Small intestine (tissue), 7 donors: Measurements from ENCODE around the gene ADAMTS18. TPM values are rescaled to one million over a fixed set of nuclear protein-coding genes. Genes with fewer than 3 reads are reported as not detected.

Experiments
- DNase-seq, 2 donors: peaks; one replicate each; pipeline versions ENCODE4 v3.0.0 to v3.0.0-alpha.2; 2013
- FAIRE-seq: peaks from 2 replicates; lab custom pipeline; 2012; peaks lifted over from hg19 to GRCh38; lab: Jason Lieb, UNC
- H3K27ac ChIP-seq, 3 donors: one replicate each; pipeline ENCODE4 v1.5.1; 2013; ENCODE audit warnings: low read length in 2 of 3, mild to moderate bottlenecking in 2 of 3, control low read depth in 1 of 3, inconsistent platforms in 1 of 3, low read depth in 1 of 3, moderate library complexity in 1 of 3
- H3K27me3 ChIP-seq, 3 donors: one replicate each; pipeline ENCODE4 v1.6.1; 2013; ENCODE audit warnings: low read length in 3 of 3, inconsistent platforms in 1 of 3; ENCODE audit not compliant: control insufficient read depth in 3 of 3, insufficient read depth in 3 of 3
- H3K36me3 ChIP-seq, 3 donors: one replicate each; pipeline ENCODE4 v1.6.1; 2013; ENCODE audit warnings: low read length in 3 of 3, inconsistent platforms in 1 of 3, low read depth in 1 of 3, mild to moderate bottlenecking in 1 of 3, moderate library complexity in 1 of 3; ENCODE audit not compliant: control insufficient read depth in 3 of 3, insufficient read depth in 2 of 3
- H3K4me1 ChIP-seq, 3 donors: one replicate each; pipeline ENCODE4 v1.6.1; 2013; ENCODE audit warnings: low read length in 2 of 3, inconsistent platforms in 1 of 3, low read depth in 1 of 3, mild to moderate bottlenecking in 1 of 3, moderate library complexity in 1 of 3; ENCODE audit not compliant: control insufficient read depth in 3 of 3, insufficient read depth in 2 of 3
- H3K4me3 ChIP-seq, 3 donors: one replicate each; pipeline ENCODE4 v1.5.1; 2013; ENCODE audit warnings: low read length in 3 of 3, control low read depth in 1 of 3, inconsistent platforms in 1 of 3, low read depth in 1 of 3, mild to moderate bottlenecking in 1 of 3, moderate library complexity in 1 of 3
- H3K9me3 ChIP-seq, 2 donors: one replicate each; pipeline ENCODE4 v1.6.1; 2013; ENCODE audit warnings: low read depth in 1 of 2, low read length in 1 of 2; ENCODE audit not compliant: control insufficient read depth in 2 of 2, insufficient read depth in 1 of 2
- WGBS, 3 donors: extraction: QIAGEN DNeasy Blood & Tissue Kit; methylation state at CpG; one replicate each; pipeline ENCODE4 v1.1.7; 2013; 5-methylcytosine and 5-hydroxymethylcytosine counted together
- polyA plus RNA-seq, 4 donors: library from polyadenylated mRNA; stranded (reverse) in 3 of 4; unstranded in 1 of 4; fragments of 200-250 nt in 3 of 4; fragments of 120-200 nt in 1 of 4; gene quantifications; one replicate each; pipeline versions ENCODE4 v1.2.1 to v1.2.3, GENCODE V29; 2013
- donor health status: healthy with polysubstance abuse.
- donor health status: control.
- donor health status: control.
- donor health status: Bipolar disorder and iron deficiency.
- donor health status: healthy.

The ADAMTS18 gene
- polyA plus RNA-seq, 4 donors: 0.03 to 2.2 TPM; not detected in 2

DNA sequence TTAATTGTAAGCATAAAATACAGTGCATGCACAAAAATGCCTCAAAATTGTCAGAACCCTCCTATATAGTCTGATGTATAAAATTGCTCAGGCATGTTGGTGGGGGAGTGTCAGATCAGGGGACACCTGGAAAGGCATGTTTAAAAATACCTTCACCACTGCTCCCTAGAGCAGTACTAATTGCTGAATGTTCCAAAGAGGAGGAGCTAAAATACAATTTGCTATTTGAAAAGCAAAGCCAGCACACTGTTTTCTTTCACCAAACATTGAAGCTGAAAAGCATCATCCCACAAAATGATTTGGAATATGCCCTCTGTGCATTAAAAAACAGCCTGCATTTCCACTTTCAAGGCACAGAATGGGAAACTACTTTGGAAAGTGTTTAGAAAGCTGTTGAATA, 2.6 kb downstream of the ADAMTS18 start:
- Histone ChIP-seq H3K9me3 (no peaks in the 10 kb centered on the region), H3K27ac (no peak overlapping the region), H3K36me3 (no peaks in the 10 kb centered on the region), H3K4me3 (no peak overlapping the region), H3K4me1 (no peaks in the 10 kb centered on the region), H3K27me3 (peaks cover 9 to 35% (median 17%) of the 10 kb centered on the region in 3 donors)
- no peak for FAIRE-seq
- no peak for DNase-seq

DNA sequence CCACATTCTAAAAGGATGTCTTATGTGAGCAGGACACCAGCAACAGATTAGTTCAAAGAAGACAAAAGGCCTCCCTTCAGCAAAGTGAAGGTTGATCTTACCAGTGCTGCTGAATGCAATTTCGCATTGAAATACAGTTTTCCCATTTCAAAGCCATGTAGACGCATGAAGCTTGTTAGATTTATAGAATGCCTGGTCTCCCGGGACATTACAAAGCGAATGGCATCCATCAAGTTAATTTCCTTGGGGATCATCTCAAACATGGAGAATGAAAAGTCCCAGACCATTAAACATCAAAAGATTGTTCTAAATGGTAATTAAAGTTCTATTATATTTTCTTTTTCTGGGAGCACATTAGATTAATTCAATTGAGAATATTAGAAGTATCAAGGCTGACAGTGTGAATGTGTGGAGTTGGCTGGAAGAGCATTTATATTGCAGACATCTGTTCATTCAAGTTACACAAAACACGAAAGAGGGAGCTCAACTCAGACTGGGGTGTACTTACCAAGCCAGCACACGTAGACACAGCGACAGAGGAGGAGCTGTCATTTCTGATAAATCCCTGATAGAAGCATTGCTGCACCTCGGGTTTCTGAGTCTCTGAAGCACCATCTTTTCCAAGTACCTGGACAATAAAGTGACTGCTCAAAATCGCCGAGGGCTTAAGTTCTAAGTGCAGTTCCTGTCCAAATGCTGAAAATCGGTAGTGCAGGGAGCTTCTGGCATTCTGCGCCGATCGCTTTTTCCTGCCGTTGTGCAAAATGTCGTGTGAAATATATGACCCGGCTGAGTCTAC, 3.8 kb downstream of the ADAMTS18 start:
- no peak for FAIRE-seq
- H3K36me3 ChIP-seq: no peaks in the 10 kb centered on the region

DNA sequence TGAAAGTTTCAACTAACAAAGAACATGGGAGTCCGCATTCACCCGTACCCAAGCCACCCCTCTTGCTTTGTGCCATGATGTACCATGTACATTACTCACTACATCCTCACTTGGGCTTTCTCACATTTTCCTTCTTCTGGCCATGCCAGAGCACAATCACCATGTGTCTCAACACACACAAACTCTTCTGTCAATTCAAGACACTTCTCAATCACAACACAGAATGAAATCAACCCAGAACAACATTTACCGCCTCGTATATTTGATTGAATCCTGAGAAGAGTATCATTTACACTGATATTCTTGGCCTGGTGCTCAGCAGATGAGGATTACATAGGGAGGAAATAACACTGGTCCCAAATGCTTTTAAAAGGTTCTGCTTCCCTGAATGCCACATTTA, 4.5 kb downstream of the ADAMTS18 start:
- no peaks in the 10 kb centered on the region for H3K36me3 ChIP-seq
- DNase-seq: no peak
- H3K27me3 ChIP-seq: peaks cover 9 to 23% (median 14%) of the 10 kb centered on the region in 3 donors
- H3K27ac ChIP-seq: no peak overlapping the region
- no peaks in the 10 kb centered on the region for H3K4me1 ChIP-seq
- H3K4me3 ChIP-seq: no peak overlapping the region
- no peak for FAIRE-seq
- no peaks in the 10 kb centered on the region for H3K9me3 ChIP-seq
- 91 to 95% (median 93%) methylated on average over 4 of the region's 4 CpGs for whole genome bisulfite sequencing, 3 donors

More for the DNA sequence above, 3.8 kb downstream of the ADAMTS18 start:
- H3K4me1 ChIP-seq: no peaks in the 10 kb centered on the region
- H3K9me3 ChIP-seq: no peaks in the 10 kb centered on the region
- no peak for DNase-seq
- WGBS, 3 donors: 72 to 83% (median 73%) methylated on average over 17 of the region's 17 CpGs
- no peak overlapping the region for H3K27ac ChIP-seq
- no peak overlapping the region for H3K4me3 ChIP-seq
- peaks cover 9 to 28% (median 17%) of the 10 kb centered on the region in 3 donors for H3K27me3 ChIP-seq

DNA sequence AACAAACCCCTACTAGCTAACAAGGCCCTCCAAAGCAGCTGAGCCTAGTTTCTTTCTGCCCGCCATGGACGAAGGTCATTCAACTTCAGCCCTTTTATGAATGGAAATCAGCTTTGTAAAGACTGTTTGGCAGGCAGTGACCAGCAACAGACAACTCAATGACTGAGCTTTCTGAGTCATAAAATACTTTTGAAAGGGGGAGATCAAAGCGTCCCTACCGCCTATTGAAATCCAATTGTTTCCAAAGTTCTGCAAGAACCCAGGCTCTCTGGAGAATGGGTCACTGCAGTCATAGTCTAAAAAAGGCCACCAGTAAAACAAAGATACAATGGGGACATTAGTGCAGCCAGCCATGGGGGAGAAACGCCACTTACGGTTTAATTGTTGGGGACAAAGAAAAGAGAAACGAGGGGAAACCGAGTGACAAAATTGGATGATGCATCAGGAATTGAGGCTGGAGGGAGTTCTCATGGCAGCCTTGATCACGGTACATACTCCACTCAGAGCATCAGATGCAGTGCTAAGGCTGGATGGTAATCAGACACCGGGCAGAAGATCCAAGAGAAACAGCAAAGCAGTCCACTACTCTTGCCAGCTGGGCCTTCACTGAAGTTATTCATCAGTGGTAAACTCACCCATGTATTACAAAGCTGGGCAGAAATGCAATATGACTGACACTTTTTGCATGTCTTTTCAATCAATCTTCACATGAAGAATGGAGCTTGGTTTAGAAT, 9.8 kb downstream of the ADAMTS18 start:
- FAIRE-seq: no peak
- no peaks in the 10 kb centered on the region for H3K4me1 ChIP-seq

DNA sequence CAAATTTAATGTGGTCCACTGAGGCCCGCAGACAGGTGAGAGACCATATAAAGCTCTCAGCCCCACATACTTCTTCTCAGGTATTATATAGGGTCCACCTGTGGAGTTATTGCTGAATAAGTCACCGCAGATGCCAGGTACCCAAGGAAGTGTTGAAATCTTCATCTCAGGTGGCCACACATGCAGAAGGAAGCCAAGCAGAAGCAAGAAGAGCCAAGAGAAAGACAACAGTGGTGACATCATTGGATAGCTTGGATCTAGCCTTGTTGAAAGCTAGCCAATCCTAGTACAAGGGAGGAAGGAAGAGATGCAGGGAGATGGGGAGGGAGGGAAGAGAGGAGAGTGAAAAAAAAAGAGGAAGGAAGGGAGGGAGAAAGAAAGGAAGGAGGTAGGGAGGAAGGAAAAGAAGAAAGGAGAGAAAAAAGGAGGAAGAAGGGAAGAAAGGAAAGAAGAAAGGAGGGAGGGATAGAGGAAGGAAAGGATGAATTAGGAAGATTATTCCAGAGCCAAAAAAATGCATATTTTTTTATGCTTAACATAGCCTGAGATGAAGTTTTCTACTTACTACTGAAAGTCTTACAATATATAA, 12.5 kb downstream of the ADAMTS18 start:
- DNase-seq: no peak
- Histone ChIP-seq H3K27me3 (no peaks in the 10 kb centered on the region), H3K4me1 (no peaks in the 10 kb centered on the region), H3K27ac (no peak overlapping the region), H3K4me3 (no peak overlapping the region), H3K9me3 (no peaks in the 10 kb centered on the region), H3K36me3 (no peaks in the 10 kb centered on the region)
- no peak for FAIRE-seq
- 94 to 97% (median 96%) methylated on average over 2 of the region's 2 CpGs for WGBS, 3 donors

More for the DNA sequence above, 9.8 kb downstream of the ADAMTS18 start:
- Histone ChIP-seq H3K27ac (no peak overlapping the region), H3K4me3 (no peak overlapping the region), H3K9me3 (no peaks in the 10 kb centered on the region), H3K36me3 (no peaks in the 10 kb centered on the region), H3K27me3 (no peaks in the 10 kb centered on the region)
- no peak for DNase-seq
- 75 to 83% (median 78%) methylated on average over 10 of the region's 10 CpGs for WGBS, 3 donors

DNA sequence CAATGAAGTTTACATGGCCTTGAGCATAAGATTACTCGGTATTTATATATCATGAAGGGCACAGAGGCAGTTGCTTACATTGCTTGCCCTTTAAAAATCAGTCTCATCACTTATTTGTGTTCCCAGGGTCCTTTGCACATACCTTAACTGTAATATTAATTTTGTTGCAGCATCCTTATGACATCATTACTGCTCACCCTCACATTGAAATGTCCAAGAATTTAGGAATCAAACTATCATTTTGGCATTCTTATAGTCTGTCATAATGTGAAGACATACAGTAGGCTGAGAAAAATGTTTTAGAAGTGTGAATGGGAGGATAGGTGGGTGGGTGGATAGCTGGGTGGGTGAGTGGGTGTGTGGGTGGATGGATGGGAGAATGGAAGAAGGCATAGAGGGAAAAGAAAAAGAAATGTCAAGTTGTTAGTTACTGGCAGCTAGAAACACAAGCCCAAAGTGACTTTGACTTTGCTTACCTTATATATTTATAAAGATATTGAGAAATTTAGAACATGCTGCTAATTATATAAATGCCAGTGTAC, 17.8 kb downstream of the ADAMTS18 start:
- 57 to 73% (median 62%) methylated on average over 1 of the region's 1 CpG for WGBS, 3 donors
- no peak overlapping the region for H3K27ac ChIP-seq

DNA sequence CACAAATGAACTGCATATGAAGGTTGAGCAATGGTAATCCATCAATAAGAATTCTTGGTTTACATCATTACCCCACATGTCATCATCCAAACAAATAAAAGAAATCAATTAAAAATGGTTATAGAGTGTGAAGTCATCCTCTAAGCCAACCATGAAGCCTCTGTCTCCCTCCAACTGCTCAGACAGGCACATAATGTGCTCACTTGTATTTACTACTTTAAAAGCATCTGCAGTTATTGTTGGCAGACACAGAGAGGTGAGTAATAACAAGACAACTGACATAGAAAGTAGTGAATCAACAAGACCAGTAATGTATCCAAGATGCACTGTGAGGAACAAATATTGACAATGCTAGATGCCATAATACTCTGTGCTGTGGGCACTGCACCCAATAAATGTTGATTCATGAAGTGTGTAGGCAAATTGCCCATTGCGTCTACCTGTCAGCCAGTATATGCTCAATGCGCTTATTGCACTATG, 20.0 kb downstream of the ADAMTS18 start:
- H3K27ac ChIP-seq: no peak overlapping the region
- no peaks in the 10 kb centered on the region for H3K9me3 ChIP-seq
- peaks cover 0 to 2% (median 0%) of the 10 kb centered on the region in 3 donors for H3K27me3 ChIP-seq
- 90 to 97% (median 96%) methylated on average over 2 of the region's 2 CpGs for WGBS, 3 donors
- FAIRE-seq: no peak
- no peak overlapping the region for H3K4me3 ChIP-seq
- H3K4me1 ChIP-seq: no peaks in the 10 kb centered on the region
- H3K36me3 ChIP-seq: no peaks in the 10 kb centered on the region
- no peak for DNase-seq

More for the DNA sequence above, 17.8 kb downstream of the ADAMTS18 start:
- Histone ChIP-seq H3K36me3 (no peaks in the 10 kb centered on the region), H3K9me3 (no peaks in the 10 kb centered on the region), H3K4me3 (no peak overlapping the region), H3K4me1 (no peaks in the 10 kb centered on the region), H3K27me3 (peaks cover 0 to 2% (median 0%) of the 10 kb centered on the region in 3 donors)
- DNase-seq: no peak
- no peak for FAIRE-seq

DNA sequence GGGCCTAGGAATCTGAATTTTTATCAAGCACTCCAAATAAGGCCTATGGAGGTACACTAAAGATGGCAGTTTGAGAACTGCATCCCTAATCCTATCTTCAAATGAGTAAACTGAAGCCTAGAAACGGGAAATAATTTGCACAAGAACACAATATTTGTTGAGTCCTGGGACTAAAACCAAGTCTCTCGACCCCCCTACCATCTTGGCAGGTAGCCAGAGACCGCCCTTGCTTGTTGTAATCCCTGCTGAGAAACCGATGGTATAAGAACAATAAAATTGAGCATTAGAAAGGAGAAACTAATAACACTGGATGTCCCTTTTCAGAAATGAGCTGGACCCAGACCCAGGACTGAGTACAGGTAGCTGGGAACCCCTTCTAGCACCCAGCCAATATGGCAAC, 24.4 kb downstream of the ADAMTS18 start:
- 49 to 81% (median 63%) methylated on average over 4 of the region's 4 CpGs for WGBS, 3 donors
- H3K27ac ChIP-seq: no peak overlapping the region
- no peak overlapping the region for H3K4me3 ChIP-seq
- no peaks in the 10 kb centered on the region for H3K4me1 ChIP-seq
- no peaks in the 10 kb centered on the region for H3K9me3 ChIP-seq
- DNase-seq: no peak
- H3K27me3 ChIP-seq: no peaks in the 10 kb centered on the region
- no peak for FAIRE-seq
- no peaks in the 10 kb centered on the region for H3K36me3 ChIP-seq
